Stromal cell of bone marrow (primary cell): ENCODE measurements around the gene C14orf180.

Experiments
- DNase-seq: peaks from one replicate; pipeline ENCODE4 v3.0.0-alpha.2; 2012; ENCODE audit warnings: low read depth

Gene C14orf180

DNA sequence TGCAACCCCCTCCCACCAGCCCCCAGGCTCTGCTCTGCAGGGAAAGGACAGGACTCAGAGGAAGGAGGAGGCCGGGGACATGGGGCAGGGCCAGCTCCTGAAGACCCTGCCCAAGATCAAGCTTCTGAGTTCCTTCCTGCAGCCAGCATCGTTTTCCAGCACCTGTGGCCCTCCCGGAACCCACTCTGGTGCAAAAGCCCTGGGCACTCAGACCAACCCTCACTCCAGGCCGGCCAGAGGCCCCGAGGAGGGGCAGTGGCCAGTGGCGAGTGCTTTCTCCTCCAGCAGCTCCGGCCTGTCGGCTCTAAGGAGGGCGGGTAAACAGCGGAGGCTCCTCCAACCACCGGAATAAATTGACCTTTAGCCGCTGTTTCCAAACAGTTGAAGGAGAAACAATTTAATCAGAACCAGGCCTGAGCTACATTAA is 14.2 kb downstream of the C14orf180 start:
- no peak for DNase-seq

DNA sequence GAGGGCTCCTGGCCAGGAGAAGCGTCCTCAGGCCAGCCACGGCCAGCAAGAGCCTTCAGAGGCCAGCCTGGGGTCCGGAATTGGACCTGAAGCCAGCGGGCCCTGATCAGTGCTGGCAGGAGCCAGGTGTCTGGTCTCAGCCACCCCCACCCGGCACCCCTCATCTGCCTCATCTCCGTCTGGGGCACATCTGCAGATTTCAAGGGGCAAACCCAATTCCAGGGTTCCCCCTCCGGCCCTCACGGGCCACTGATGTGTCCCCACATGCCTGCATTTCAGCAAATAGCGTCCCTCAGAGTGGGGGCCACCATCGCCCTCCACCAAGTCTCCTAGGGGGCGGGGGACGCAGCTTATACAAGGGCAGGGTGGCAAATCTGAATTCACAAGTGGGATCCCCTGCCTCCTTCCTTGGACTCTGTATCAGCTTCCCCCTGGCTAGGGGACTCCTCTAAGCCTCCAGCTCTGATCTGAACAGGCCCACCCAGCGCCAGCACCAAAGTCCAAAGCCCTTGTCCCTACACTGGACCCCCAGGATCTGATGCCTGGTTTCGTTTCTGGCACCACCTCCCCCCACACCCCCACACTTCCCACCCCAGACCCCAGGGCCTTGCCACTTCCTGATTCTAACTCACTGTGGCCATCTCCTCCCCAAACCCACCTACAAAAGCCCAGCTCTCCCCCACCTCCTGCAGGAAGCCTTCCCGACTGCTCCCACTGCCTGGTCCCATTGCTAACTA is 14.9 kb downstream of the C14orf180 start:
- no peak for DNase-seq

DNA sequence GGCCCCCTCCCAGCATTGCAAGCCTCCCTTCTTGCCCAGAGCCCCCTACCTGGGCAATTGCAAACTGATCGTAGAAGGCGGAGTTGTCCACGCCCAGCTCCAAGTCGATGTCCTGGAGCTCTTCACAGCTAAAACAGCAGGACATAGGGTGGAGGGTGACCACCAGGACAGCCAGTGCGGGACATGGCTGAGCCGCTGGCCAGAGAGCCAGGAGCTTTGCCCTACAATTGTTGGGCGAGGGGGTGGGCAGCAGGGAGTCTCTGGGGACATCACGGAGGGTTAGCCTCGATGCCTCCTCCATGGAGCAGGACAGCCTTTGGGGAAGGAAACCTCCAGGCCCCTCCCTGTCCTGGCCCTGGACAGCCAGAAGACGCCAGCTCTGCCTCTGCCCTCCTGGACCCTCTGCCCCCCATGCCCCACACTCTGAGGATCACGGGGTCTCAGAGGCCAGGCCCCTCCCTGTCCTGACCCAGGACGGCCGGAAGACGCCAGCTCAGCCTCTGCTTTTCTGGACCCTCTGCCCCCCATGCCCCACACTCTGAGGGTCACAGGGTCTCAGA is 15.6 kb downstream of the C14orf180 start:
- no peak for DNase-seq

DNA sequence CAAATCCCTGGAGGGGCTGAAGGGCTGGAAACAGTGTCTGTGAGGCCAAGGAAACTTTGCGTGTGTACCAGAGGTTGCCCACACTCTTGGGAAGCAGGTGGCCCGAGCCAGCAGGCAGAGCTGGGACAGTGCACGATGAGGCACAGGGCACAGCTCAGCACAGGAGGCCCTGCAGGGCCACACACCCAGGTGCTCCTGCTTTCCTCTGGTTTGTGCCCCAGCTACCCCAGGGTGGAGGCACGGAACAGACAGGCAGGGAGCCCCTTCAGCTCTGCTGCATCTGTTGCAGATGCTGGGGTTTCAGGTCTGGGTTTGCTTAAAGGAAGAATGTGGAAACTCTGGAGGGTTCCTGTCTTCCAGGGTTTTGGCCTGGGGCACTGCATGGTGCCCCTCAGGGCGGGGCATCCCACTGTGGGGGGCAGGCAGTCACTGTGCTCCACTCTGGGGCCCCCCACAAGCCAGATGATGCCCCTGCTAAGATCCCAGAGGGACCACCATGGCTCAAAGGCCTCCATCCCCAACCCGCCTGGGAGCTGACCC is 16.4 kb downstream of the C14orf180 start:
- DNase-seq: no peak

DNA sequence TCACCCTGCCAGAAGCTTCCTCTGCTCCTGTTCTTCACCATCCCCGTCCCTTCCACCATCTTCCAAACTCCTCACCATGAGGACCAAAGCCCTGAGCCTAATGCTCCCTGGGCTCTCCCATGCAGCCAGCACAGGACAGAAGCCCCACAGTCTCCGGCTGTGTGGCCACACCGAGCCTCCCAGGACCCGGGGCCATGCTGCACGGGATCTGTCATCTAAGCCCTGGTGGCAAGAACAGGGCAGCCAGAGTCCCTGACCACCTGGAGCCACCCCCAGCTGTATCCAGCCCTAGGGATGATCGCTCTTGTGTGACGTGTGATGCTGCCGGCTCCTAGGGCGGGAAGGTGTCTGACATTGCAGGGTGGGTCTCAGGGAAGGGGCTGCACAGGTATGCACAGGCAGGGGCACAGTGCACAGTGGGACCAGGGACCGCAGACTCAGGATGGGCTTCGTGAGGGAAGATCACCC is 16.9 kb downstream of the C14orf180 start:
- DNase-seq: no peak

DNA sequence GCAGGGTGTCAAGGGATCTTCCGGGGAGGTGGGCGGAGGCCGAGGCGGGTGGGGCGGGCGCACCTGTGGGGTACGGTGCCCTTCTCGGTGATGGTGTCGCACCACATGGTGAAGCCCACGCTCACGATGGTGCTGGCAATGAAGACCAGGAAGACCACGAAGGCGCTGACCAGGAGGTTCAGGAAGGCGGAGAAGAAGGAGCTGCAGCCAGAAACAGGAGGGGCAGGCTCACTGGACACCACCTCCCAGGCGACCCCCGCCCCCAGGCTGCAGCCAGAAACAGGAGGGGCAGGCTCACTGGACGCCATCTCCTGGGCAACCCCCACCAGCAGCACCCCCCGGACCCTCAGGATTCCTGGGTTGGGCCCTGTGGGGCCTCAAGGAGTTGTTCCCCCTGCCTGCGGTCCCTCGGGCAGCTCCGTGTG is 17.4 kb downstream of the C14orf180 start:
- DNase-seq: no peak

DNA sequence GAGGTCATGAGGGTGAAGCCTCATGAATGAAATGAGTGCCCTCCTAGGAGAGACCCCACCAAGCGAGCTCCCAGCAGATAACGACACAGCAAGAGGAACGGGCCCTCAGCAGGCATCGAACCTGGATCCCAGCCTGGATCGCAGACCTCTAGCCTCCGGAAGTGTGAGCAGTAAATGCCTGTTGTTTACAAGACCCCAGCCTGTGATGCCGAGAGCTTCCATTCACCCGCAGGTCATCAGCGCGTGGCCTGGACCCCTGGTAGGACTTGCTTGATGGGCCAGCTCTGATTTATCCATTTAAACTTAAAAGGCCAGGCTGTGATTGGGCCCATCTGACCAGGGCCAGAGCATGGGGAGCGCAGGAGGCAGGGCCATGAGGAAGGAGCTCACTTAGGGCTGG is 18.0 kb downstream of the C14orf180 start:
- DNase-seq: no peak

DNA sequence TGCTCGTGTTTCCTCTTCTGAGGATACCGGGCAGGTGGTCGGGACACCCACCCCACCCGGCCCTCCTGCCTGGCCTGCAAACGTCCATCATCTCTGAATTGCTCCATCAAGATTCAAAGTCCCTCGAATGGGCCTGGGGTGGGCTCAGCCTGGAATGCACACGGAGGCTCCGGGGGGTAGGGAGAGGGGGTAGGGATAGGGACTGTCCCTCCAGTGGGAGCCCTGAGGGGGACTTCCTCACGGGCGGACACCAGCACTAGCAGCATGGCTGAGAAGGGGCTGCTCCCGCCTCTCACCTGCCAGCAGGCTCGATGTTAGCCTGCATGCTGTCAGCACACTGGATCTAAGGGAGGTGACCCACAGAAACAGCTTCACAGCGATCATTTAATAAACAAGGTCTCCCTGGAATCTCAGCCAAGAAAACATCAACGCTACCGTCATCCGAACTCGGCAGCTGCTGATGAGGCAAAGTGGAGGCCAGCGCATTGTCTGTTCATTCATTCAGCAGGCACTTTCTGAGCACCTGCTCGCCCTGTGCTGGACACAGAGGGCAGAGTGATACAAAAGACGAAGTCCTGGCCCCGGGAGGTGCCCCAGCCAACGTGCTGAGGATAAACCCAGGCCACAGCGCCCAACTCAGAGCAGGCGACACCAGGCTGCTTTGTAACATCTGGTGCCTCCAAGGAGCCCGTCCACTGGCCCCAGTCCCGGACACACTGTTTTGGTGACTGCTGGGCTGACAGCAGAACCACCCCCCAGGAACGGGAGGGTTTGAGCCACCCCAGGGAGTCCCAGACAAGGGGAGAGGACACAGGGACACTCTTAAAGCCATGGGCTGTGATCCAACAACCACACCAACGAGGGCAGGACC is 18.7 kb downstream of the C14orf180 start:
- DNase-seq: no peak

DNA sequence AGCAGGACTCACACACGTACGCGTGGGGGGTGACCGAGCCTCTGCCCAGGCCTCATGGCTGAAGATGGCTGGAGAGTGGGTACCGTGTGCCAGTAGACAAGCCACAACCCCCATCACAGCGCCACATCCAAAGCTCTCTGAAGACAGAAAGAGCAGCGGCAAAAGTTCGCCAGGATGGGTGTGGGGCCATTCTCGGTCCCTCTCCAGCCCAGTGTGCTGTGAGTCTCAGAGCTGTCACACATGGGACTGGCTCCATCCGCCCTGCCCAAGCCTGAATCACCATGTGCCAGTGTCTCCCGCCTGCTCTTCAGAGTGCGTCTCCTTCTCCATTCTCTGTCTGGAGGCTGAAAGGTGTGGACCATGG is 19.3 kb downstream of the C14orf180 start:
- no peak for DNase-seq

DNA sequence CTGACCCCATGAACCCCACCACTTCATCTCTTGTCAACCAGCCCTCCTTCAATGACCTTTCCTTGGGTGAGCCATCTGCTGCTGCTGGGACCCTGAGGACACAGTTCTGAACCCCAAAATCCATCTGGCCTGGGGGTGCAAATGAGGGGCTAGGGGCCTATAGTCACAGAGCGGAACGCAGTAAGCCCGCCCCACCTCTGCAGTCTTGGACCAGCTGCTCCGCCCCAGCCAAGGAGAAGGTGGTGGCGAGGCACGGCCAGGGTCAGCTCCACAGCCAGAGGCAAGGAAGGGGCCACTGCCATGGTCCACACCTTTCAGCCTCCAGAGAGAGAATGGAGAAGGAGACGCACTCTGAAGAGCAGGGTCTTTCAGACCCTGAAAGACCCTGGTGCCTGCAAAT is 19.9 kb downstream of the C14orf180 start:
- no peak for DNase-seq

DNA sequence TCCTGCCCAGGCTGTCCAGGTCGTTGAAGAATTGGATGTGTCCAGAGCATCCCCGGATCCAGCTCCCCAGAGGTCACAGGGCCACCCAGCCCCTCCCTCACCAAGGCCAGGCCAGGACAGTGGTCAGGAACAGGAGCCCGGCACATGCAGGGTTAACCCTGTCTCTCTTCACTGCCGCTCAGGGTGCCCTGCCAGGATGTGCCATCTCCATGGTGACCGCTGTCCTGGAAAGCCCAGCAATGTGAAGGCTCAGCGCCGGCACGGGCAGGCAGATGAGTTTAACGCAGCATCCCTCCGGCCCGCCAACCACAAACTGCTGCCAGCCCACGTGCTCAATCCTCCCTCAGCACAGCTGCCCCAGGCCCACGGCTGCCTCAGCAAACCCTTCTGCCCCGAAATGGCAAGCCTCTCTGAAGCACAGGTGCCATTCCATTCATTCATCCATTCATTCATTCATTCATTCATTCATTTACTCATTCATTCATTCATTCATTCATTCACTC is 20.6 kb downstream of the C14orf180 start:
- DNase-seq: no peak

DNA sequence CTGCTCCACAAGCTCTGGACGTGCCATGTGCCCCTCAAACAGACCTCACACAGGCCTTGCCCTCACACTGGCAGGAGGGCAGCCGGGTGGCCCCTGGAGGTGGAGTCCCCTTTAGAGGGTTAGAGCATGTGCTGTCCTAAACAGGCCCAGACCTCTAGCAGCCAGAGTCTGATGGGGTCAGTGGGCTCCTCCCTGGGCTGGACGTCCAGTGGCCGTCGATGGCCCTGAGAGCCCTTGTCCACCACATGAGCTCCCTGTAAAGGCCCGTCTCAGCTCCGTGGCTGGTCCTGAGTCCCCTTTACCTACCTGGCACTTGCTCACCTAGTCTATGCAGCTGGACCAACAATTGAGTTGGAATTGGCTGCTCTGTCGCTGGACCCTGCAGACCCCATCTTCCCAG is 21.2 kb downstream of the C14orf180 start:
- no peak for DNase-seq

DNA sequence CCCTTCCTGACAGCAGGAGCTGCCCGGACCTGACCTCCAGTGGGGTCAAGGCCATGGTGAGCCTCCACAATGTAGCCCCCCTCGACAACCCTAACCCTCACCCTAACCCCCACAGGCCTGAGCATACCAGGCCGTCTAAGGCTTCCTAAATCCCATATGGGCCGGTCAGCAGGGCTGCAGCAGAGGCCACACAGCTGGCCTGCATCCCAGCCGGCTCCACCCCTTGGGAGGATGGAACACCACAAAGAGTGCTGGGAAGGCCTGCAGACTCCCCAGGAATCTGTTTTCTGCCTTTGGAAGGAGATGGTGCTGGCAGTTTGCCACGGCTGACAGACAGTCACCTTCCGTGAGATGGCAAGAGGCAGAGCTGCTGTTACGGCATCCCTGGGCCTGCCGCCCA is 22.2 kb downstream of the C14orf180 start:
- DNase-seq: no peak

DNA sequence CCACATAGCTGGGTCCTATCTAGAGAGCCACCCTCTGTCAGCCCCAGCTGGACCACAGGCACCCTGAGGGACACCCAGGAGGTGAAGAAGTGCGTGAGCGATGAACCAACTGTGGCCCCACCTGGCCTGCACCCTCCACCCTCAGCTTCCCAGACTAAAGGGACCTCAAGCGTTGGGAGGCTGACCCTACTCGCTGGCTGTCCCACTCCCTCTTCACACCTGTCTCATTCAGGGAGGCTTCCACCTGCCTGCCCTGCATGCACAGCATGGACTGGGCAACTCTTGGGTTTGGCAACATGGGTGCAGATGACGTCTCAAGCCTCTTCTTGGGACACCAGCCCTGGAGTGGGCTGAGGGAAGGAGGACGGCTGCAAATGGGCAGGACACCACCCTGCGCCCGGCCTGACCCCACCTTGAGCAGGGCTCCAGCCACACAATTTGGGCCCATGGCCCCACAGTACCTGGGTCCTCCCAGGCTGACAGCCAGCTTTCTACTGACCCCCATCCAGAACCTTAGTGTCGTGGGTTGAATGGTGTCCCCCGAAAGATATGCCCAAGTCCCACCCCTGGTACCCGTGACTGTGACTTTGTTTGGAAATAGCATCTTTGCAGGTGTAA is 22.9 kb downstream of the C14orf180 start:
- DNase-seq: no peak

DNA sequence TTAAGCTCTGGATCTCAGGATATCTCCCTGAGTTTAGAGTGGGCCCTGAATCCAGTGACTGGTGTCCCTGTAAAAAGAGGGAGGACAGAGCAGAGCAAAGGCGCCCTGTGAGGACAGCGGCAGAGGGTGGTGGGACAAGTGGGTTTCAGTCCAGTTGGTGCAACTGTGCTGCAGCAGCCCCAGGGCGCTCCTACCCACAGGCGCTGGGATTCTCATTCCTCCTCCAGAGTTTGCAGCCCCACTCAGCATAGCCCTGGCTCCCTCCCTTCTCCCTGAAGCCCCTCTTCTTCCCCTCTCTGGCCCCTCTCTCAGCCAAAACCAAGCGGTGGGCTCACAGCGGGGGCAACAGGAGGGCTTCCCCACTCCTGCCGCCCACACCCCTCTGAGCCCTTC is 23.4 kb downstream of the C14orf180 start:
- DNase-seq: no peak

DNA sequence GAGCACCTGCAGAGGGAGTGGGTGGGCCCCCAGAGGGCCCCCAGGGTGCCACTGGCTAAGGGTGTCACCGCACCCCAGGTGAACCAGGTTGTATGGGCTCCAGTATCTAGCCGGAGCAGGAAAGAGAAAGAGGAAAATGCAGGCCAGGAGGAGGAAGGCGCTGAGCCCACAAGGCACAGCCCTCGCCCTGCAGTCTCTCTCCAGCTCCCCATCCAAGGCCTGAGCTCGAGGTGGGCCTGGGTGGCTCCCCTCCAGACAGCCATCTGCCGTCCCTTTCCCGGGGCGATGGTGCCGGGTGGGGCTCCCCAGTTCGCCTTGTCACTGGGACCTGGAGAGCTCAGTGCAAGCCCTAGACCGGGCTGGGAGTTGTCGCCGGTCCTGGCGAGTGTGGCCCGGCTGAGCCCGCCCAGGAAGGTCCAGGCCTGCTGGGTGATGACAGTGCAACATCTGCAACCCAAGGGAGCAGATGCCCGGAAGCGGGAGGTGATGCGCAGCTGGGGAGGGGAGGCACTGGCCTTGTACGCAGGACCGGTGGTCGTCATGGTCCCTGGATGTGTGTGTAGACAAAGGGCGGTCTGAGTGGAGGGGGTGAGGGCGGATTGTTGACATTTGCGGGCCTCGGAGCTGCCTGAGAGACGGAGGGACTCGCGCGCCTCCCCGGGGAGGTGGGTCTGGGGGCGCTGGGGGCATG is 24.3 kb downstream of the C14orf180 start:
- DNase-seq: no peak

DNA sequence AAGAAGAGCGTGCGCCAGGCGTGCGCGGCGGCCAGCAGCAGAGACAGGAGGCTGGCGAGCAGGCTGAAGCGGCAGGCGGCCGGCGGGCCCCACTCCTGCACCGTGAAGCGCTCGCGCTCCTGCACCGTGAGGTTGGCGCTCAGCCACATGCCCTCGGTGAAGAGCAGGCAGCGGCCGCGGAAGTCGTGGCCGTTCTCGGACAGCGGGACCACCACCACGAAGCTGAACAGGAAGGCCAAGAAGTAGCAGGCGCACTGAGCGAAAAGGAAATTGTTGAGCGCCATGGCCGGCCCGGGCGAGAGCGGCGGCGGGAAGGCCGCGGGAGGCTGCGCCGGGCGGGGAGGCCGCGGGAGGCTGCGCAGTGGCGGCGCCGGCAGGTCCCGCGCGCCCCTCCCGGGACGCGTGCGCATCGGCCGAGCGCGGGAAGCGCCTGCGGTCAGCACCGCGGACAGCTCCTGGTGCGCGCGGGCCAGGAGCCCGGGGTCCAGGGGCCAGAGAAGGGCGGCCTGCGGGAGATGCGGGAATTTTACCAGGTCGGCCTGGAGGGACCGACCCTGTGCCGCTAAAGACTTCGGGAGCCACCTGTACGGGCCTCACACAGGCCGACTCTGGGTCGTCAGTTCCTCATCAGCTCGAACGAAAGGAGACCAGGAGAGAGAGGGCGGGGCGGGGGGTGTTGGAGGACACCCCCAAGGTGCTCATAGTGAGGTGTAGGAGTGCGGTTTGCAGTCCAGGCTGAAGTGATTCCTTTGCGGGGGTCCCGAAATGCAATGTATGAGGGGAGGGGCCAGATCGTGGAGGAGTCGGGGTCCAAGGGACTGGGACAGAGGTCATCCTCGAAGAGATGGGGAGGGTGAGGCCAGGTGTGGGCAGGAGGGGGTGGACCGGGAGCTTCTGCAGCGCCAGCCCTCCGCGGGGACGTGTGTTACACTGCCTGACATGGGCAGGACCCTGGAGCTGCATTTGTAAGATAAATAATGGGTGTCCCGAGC is 25.2 kb downstream of the C14orf180 start, which contains the start of gene TMEM179:
TSS of gene TMEM179 (minus strand) at position 315 of the 992 bp plus-strand sequence. CDS start at position 284, 31 bp downstream.
- DNase-seq: no peak

DNA sequence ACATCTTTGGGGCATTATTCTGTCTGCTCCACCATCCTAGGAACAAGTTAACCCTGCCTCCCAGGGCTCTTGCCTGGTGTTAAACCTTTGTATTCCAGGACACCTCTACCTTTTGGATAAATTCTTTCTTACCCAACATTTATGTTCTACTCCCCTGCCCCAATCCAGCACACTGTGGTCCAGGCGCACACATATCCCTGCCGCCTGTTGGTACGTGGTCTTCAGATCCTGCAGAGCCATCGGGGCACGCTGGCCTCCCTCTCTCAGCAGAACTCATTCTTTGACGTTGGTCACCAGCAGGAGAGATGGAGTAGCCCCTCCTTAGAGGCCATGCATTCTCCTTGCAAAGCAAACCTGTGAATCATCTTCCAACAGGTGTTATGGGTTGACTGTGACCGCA is 30.1 kb downstream of the C14orf180 start:
- no peak for DNase-seq

DNA sequence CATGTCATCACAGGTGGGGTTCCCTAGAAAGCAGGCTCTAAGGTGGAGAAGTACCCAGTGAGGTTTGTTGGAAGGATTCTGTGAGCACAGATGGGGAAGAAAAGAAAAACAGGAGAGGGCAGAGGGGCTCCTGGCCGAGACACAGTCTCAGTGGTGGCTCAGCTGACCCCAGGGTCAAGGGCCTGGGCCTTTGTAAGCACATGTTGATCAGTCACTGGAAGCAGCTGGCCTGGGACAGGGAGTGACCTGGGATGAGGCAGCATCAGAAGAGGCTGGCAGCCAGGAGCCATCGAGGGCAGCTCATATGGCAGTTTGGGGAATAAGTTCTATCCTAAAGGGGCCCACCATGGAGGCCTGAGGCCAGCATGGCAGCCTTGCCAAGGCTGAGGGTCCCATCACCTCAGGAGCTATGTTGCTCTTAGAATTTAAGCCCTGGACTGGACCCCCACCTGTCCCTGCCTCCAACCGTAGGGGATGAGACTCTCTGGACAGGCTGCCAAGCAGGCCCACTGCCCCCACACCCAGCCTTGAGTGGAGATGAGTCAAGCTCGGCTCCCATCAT is 31.3 kb downstream of the C14orf180 start:
- no peak for DNase-seq

DNA sequence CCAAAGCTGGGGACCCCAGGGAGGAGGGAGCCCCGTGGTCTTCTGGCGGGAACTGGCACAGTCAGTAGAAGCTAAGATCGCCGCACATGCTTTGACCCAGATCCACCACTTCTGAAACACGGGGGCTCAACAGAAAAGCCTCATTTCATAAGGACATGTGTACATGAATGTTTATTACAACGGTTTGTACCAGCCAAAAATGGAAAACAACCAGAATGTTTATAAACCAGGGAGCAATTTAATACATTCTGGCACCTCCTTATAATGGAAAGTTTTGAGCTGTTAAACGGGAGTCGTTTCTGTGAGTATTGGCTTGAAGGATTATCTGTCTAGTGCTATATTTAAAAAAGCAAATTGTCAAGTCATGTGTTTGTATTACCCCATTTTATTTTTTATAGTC is 32.3 kb downstream of the C14orf180 start:
- no peak for DNase-seq
